Fibroblast of peridontal ligament (primary cell): Measurements from ENCODE around the gene VCX3B.
"Not testable (repeated sequence)": the region's sequence is repeated elsewhere in the genome, so short reads cannot be mapped to it uniquely, and the experiment has no call there.

Source experiments
- DNase-seq: peaks from one replicate; pipeline ENCODE4 v3.0.0-alpha.2; 2010; ENCODE audit errors: extremely low read depth

Gene VCX3B

GRCh38 chrX:8464530-8464929 lies at the start of gene VCX3B:
Gene VCX3B (plus strand): TSS chrX:8464830. CDS start chrX:8465451, 621 bp downstream.
- DNase-seq, result not testable (repeated sequence)

- DNase-seq, result no peak
Measured at GRCh38 chrX:8418301-8418700, 46.3 kb upstream of the VCX3B start.

- DNase-seq, result no peak
Measured at GRCh38 chrX:8424912-8425311, 39.7 kb upstream of the VCX3B start.

DNA sequence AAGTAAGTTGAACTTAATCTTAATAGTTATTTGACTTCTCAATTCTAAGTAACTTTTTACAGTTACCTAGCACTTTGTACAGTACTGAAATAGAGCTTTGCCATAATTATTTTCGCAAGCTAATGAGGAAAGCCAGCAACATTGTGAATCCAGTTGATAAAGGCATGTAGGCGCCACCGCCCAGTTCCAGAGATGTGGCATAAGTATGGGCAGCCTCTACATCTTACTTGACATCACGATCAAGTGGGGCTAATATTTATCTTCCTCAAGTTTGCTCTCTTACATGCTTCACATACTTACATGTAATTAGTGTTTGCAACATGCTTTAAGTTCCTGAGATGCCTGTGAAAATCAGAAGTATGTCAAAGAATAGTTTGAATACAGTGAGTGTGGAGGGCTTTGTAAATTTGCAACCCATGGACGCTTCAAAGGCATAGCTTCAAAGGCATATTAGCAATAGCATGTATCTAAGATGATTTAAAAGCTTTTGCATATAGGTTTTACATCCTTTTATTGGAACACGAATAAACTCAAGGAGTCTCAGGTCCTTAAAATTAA lies 34.9 kb upstream of the VCX3B start:
- no peak for DNase-seq

GRCh38 chrX:8430444-8430843 lies 34.2 kb upstream of the VCX3B start:
- no peak for DNase-seq

- DNase-seq, result no peak
Measured at GRCh38 chrX:8432396-8432795, 32.2 kb upstream of the VCX3B start.

GRCh38 chrX:8433109-8434062 lies 31.2 kb upstream of the VCX3B start:
- no peak for DNase-seq

DNA sequence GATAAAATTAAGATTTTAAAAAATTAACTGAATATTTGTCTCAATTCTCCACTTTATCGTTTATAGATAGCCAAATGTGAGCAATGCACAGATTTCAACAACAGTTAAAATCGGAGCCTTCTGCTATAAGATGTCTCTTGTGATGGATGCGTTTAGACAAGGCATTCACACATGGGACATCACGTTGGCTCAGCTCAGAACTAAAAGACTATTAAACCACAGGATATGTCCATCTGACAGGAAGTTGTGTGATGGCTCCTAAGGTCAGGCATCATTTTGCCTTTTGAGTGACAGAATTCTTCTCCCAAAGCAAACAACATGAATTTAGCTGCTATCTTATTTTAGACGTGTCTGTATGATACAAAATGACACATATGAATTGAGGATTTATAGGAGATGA lies 17.3 kb upstream of the VCX3B start:
- DNase-seq, result no peak

DNA sequence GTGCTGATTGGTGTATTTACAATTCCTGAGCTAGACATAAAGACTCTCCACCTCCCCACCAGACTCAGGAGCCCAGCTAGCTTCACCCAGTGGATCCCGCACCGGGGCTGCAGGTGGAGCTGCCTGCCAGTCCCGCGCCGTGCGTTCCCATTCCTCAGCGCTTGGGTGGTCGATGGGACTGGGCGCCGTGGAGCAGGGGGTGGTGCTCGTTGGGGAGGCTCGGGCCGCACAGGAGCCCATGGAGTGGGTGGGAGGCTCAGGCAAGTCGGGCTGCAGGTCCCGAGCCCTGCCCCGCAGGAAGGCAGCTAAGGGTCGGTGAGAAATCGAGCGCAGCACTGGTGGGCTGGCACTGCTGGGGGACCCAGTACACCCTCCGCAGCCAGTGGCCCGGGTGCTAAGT lies 12.3 kb upstream of the VCX3B start:
- not testable (repeated sequence) for DNase-seq

DNA sequence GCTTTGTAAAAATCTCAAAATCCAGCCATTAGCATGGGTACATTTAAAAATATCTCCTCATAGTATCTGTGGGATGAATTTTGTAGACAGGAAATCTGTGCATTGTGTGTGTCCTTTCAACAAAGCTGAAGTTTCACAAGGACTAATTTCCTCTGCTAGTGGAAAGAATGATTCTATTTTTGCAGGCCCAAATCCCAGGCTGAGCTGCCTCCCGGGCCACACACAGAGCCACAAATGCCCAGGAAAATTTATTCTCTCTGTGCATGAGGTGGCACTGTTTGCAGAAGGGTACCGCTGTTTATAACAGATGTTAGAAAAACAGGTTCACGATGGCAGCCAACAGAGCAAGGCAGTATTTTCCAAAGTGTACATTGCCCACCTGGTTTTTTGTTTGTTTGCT lies 11.0 kb upstream of the VCX3B start:
- DNase-seq, result no peak

DNA sequence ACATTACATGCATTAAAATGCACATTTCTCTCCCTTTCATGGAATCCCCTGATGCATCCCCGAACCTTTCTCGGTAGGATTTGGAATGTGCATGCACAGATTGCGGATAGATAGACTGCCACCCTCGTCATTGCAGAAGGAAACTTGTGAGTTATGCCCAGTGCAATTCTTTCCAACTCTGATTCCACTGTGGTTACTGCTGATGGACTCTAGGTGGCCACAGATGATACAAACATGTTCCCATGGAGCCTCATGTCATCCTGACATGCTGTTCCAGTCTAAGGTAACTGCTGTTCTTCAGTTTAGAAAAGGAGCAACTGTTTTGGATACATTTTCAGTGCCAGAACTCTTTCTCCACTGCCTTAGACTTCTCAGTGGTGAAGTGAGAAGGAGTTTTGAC lies 9.1 kb upstream of the VCX3B start:
- DNase-seq, result no peak

DNA sequence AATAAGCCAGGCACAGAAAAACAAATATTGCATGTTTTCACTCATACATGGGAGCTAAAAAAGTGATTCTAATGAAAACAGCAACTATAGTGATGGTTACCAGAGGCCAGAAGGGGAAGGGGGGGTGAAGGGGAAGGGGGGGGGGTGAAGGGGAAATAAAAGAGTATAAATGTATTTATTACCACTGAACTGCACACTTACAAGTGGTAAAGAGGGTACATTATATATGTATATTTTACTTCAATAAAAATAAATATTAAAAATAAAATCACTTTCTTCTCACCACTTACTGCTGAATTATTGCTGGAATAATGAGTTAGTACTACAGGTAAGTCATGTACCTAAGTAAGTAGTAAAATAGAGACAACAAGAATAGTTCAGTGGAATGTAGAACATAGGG lies 2.1 kb upstream of the VCX3B start:
- DNase-seq, result no peak

GRCh38 chrX:8484360-8484949 lies 19.8 kb downstream of the VCX3B start:
- DNase-seq, result no peak

DNA sequence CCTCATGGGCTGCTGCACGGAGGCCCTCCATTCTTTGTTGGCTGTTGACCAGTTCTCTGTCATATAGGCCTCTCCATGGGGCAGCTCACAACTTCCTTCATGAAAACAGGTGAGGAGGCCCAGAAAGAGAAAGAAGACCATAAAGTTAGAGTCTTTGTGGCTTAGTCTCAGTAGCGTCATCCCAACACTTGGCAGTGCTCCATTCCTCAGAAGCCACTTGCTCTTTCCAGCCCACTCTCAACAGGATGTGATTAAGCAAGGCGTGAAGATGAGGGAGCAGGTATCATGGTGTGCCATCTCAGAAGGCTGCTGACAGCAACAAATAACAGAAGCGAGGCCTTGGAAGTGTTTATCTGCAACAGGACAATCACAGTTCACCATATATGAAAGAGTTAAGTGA lies 30.4 kb downstream of the VCX3B start:
- DNase-seq, result not testable (repeated sequence)

- no peak for DNase-seq
Measured at GRCh38 chrX:8500203-8500602, 35.6 kb downstream of the VCX3B start.

- DNase-seq, result not testable (repeated sequence)
Measured at GRCh38 chrX:8502101-8502500, 37.5 kb downstream of the VCX3B start.

DNA sequence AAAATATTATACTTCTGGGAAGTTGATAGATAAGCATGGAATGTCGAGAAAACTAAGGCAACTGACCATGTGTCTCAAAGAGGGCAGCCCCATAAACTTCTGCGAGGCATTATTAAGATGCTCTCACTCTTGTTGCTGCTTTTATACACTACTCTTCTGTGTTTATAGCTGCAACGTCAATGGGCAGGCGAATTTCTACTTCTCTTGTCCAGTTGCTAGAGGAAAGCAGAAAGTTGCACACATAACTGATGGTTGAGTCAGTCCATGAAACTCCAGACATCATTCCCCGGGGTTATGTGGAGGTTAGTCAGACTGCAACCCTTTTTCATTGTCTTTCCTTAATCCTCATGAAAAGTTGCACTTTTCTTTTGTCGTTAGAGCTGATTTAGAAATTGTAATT lies 39.8 kb downstream of the VCX3B start:
- DNase-seq, result no peak
